ENCODE data around the gene SLC35B1.

DNA sequence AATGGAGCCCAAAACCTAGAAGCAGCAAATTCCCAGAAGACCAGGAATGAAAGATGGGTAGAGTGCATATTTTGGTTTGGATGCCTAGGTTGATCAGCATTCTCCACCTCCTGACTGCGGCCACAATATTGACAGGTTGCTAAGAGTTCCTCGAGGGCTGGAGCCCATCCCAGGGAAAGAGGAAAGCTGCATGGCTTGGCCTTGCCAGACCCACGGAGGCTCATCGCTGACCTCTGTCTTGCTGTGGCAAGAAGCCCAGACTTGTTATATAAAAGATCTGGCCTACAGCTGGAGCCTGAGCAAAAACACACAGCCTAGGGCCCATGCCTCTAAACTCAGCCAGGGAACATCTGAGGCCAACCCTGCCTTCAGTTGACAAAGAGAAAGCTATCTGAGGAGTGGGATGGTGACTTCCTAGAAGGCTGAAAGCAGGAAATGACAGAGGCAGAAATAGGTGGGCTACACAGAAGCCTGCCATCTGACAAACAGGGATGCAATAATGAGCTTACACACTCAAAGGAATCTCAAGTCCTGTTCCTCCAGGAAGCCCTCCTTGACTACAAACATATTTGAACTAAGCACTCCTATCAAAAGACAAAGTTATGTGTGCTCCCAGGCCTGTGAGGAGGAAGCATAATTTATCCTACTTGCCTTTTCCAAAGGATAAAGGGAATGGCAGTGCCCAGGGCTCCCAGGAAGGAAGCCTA lies 22.5 kb upstream of the SLC35B1 start:
- TF ChIP-seq CTCF (IDR thresholded peaks at IDR 0.05) (no peak), NR3C1 (CRISPR knock-in tag; conservative IDR thresholded peaks at IDR 0.05; ENCODE audit: low read depth) (no peak), ZNF263 (CRISPR knock-in tag; IDR thresholded peaks at IDR 0.05; ENCODE audit: low read depth) (no peak), TP53 (CRISPR knock-in tag; IDR thresholded peaks at IDR 0.05) (no peak), GTF2I (CRISPR knock-in tag; conservative IDR thresholded peaks at IDR 0.05) (no peak), ETV6 (CRISPR knock-in tag; IDR thresholded peaks at IDR 0.05) (no peak), ELF4 (CRISPR knock-in tag; IDR thresholded peaks at IDR 0.05; ENCODE audit: low read depth) (no peak), GABPB1 (CRISPR knock-in tag; IDR thresholded peaks at IDR 0.05) (no peak), RELA (CRISPR knock-in tag; IDR thresholded peaks at IDR 0.05; ENCODE audit: borderline replicate concordance) (no peak), IRF2 (CRISPR knock-in tag; IDR thresholded peaks at IDR 0.05; ENCODE audit: borderline replicate concordance, low read depth) (no peak), AFF4 (CRISPR knock-in tag; IDR thresholded peaks at IDR 0.05; ENCODE audit: borderline replicate concordance) (no peak), CREB1 (CRISPR knock-in tag; IDR thresholded peaks at IDR 0.05) (no peak)
- TF ChIP-seq, protein P1, sequence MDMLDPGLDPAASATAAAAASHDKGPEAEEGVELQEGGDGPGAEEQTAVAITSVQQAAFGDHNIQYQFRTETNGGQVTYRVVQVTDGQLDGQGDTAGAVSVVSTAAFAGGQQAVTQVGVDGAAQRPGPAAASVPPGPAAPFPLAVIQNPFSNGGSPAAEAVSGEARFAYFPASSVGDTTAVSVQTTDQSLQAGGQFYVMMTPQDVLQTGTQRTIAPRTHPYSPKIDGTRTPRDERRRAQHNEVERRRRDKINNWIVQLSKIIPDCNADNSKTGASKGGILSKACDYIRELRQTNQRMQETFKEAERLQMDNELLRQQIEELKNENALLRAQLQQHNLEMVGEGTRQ (CRISPR knock-in tag; IDR thresholded peaks at IDR 0.05), result no peak
- TF ChIP-seq, protein P2, sequence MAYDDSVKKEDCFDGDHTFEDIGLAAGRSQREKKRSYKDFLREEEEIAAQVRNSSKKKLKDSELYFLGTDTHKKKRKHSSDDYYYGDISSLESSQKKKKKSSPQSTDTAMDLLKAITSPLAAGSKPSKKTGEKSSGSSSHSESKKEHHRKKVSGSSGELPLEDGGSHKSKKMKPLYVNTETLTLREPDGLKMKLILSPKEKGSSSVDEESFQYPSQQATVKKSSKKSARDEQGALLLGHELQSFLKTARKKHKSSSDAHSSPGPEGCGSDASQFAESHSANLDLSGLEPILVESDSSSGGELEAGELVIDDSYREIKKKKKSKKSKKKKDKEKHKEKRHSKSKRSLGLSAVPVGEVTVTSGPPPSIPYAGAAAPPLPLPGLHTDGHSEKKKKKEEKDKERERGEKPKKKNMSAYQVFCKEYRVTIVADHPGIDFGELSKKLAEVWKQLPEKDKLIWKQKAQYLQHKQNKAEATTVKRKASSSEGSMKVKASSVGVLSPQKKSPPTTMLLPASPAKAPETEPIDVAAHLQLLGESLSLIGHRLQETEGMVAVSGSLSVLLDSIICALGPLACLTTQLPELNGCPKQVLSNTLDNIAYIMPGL (CRISPR knock-in tag; IDR thresholded peaks at IDR 0.05), result no peak

All from WTC11 (cell line).